NCI-H1048 (cell line): ENCODE results near the gene PBLD.
A peak's percentile ranks its signal among the peaks of the same experiment; 100 is the strongest.

Experiments used
- DNase-seq: peaks from one replicate; lab custom pipeline; 2025; lab: John Stamatoyannopoulos, UW

PBLD gene

DNA sequence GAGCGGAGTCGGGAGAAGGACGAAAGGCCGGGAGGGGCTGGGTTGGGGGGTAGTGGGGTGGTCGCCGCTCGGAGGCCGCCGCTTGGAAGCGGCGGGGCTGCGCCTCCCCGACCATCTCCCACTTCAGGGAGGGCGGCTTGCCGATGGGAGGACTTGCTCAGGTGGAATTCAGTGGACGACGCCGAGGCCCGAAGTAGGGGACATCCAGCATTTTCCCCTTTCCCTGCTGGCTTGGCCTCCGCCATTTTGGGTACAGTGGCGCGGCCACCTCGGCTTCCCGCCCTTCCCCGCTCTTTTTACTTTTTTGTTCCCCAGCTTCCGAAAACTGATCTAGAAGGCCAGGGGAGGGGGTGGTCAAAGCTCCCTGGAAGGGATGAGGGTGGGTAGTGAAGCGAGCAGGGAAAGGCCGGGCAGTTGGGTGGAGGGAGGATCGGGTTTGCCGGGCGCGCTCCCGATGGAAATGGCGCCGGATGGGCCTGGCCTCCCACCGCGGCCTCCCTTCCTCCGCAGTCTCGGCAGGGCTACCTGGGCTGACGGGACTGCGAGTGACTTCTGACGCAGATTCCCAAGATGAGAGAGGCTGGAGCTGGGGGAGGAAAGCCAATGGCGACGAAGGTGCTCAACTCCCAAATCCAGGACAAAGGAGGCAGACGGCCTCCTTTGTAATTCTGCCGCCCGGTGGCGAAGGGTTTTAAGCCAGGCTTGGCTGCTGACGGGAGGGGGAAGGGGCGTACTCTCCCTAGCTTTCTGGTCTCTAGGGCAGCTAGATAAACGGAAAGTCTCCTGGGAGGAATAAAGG, at the start of gene PBLD:
TSS of gene PBLD (minus strand) at position 670 of the 799 bp plus-strand sequence. CDS start 26,084 bp downstream, outside the sequence.
- peak; percentile 43 for DNase-seq

DNA sequence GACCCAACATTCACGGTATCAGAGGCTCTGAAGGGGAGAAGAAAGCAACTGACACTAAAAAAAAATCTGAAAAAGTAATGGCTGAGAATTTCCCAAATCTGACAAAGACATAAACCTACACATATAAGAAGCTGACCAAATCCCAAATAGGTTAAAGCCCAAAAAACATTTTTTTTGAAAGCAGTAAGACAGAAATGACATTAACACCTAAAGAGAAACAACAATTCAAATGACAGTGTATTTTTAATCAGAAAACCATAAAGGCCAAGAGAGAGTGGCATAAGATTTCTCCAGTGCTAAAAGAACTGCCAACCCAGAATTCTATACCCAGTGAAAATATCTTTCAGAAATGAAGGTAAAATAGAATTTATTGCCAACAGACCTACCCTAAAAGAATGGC, 38.9 kb upstream of the PBLD start:
- no peak for DNase-seq

DNA sequence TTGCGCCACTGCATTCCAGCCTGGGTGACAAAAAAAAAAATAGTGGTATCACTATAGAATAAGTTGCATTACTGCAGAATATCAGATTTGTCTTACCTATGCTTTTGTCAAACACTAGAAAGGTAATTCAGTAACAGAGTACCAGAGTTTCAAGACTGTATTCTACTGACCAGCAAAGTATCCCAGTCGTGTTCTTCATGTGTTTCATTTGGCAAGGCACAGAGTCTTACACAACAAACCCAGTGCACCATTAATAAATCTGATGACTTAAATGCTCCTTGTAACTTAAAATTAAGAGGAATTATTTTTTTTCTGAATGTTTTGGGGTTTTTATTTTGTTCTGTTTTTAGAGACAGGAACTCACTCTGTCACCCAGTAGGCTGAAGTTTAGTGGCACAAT, 34.4 kb upstream of the PBLD start:
- DNase-seq = no peak

DNA sequence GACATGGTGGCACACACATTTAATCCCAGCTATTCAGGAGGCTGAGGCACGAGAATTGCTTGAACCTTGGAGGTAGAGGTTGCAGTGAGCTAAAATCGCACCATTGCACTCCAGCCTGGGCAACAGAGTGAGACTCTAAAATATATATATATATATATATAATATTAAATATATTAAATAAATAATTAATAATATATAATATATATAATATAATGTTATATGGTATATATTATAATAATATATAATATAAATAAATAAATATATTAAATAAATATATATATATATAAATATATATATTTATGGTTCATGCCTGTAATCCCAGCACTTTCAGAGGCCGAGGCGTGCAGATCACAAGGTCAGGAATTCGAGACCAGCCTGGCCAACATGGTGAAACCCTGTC, 33.9 kb upstream of the PBLD start:
- DNase-seq = no peak

DNA sequence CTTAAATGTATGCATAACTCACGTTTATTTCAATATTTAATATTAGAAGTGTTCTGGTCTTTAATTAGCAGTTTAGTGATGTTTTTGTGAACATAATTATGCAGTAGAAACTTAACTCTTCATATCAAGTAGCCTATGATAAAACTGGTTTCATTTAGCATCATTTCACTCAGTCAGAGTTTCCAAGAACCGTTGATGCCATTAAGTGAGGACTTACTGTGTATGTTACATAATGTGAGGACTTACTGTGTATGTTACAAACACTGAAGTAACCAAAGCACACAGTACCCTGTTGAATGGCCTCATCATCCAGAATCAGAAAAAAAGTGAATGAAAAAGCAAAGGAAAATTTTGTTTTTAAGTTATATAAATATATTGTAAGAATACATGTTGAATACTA, 32.9 kb upstream of the PBLD start:
- DNase-seq = no peak

DNA sequence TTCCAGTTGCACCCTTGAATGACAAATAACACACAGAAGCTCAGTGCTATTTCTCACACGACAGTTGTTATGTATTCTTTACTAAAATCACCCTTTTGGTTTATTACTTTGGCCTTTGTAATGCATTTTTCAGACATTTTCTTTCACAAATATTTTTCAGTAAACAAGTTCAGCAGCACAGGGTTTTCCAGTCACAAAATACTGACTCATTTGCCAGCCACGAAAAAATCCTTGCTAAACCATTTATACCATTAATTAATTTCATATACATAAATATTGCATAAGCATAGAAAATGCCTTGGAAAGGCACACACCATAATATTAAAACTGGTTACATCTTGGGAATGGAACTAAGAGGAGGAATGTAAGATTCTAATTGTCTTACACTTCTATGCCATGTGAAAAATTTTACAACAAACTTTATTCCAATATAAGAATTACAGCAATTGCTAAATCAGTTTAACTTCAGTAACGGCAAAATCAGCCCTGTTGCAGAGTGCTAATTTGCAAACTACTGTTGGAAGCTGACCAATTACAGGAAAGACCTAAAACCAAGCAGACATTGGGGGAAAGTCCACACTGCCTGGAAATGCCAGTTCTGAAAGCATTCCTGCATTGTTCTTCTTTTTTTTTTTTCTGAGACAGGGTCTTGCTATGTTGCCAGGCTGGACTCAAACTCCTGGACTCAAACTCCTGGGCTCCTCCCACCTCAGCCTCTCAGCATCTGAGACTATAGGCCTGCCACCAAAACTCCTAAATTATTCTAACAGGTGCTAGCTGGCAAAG, 31.6 kb upstream of the PBLD start:
- DNase-seq = no peak

DNA sequence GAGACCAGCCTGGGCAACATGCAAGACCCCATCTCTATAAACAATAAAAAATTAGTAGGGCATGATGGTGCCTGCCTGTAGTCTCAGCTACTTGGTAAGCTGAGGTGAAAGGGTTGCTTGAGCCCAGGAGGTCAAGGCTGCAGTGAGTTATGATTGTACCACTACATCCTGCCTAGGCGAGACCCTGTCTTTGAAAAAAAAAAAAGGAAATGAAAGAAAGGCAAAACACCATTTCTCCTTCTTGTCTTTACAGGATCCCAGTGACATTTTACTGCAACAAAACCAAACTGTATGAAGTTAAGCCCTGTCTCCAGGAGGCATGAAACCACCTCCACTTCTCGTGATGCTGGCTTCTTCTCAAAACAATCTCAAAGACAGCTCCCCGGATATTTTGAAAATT, 29.9 kb upstream of the PBLD start:
- no peak for DNase-seq

DNA sequence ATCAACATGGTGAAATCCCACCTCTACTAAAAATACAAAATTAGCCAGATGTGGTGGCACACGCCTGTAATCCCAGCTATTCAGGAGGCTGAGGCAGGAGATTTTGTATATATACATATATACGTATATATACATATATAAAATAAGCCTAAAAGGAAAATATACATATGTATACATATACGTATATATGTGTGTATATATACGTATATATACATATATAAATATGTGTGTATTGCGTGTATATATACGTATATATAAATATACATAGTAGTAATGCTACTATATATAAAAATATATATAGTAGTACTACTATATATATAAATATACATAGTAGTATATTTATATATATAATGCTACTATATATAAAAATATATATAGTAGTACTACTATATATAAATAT, 26.5 kb upstream of the PBLD start:
- no peak for DNase-seq

DNA sequence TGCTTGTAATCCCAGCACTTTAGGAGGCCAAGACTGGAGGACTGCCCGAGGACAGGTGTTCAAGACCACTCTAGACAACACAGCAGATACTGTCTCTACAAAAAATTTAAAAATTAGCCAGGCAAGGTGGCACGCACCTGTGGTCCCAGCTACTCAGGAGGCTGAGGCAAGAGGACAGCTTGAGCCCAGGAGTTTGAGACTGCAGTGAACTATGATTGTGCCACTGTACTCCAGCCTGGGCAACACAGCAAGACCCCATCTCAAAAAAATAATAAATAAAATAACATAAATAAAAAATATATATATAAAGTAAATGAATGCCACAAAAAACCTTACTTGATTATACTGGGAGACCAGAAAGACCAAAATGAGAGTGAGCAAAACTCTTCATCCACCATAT, 20.8 kb upstream of the PBLD start:
- no peak for DNase-seq

DNA sequence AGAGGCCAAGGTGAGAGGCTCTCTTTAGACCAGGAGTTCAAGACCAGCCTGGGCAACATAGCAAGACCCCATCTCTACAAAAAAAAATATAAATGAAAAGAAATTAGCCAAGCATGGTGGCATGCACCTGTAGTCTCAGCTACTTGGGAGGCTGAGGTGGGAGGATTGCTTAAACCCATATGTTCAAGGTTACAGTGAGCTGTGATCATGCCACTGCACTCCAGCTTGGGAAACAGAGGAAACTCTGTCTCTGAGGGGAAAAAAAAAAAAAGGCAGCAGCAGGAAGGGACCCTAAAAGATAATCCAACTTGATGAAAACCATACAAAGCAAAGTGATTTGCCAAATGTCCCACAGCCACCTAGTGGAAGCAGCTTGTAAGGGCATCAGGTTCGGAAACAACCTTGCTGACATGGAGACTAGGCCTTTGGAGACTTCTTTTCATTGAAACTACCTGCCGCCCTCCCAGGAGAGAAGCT, 15.6 kb upstream of the PBLD start:
- DNase-seq = no peak

DNA sequence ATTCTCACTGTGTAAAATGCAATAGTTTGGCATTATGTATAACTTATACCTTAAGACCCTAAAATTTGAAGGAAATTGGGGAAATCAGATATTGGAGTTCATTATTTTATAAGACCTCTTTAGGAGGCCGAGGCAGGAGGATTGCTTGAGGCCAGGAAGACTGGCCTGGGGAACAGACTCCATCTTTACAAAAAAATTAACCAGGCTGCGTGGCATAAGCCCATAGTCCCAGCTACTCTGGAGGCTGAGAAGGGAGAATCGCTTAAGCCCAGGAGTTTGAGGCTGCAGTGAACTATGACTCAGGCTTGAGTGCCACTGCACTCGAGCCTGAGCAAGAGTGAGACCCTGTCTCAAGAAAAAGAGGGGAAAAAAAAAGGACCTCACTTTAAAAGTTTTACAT, 14.0 kb upstream of the PBLD start:
- no peak for DNase-seq

DNA sequence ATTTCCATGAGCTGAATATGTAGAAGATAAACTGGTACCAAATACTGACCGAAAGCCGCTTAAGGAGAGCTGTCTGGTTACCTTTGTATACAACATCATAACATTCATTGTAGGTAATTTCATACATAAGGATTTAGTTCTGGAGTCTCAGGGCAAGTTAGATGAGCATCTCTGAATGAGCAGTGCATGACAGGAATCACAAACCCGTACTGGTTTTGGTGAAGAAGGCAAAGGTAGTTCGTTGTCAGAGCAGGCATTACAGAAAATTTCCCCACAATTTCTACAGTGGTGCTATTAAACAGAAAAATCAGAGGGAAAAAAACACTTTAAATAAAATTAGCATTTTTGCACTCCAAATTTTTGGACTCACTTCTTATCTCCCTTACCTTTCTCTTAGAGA, 12.9 kb upstream of the PBLD start:
- no peak for DNase-seq

DNA sequence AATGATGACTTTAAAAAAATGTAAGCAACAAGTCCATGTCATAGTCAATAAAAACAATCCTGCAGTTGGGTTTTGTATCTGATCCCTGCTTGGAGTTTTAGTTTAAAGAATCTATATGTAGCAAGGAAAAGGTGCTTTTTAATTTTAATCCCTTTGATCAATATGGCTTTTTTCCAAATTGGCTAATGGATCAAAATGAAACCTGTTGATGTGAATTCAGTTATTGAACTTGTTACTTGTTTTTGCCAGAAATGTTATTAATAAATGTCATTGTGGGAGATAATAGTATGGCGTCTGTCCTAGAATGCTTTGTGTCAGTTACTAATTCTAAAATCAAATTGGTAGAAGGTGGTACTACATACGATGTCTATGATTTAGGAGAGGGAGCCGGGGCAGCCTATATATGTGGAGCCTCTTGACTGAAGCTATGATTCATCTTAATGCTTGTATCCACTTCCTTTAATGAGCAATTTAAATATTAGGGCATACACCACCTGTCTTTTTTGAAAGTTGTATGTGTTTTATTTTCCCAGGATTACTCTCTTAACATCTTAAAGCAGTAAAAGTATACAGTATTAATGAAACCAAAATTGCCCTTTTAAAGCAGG, 10.3 kb upstream of the PBLD start:
- DNase-seq = no peak

DNA sequence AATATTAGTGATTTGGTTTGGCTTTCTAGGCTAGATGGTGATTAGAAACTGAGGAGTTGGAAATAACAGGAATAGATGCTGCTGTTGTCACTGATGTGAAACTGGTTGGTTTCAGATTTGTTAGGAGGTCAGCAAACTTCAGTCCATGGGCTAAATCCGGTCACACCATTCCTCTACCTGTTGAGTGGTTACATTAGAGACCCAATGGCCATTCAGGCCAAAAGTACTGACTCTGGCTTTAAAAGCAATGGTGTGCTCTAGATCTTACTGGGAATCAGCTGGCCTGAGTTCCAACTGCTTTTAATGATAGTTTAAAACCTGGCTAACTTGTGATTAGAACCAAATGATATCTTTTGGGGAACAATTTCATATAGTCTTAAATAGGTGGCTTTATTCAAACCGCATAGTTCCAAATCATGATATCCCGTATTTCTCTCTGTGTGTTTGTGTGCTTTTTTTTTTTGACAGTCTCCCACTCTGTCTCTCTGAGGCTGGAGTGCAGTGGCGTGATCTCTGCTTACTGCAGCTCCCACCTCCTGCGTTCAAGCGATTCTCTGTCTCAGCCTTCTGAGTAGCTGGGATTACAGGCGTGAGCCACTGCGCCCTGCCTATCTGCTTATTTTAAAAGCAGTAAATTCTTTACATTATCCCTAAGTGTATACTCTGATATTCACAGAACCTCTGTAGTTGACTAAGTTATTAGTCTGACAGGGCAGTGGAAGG, 7.8 kb upstream of the PBLD start:
- DNase-seq = no peak

DNA sequence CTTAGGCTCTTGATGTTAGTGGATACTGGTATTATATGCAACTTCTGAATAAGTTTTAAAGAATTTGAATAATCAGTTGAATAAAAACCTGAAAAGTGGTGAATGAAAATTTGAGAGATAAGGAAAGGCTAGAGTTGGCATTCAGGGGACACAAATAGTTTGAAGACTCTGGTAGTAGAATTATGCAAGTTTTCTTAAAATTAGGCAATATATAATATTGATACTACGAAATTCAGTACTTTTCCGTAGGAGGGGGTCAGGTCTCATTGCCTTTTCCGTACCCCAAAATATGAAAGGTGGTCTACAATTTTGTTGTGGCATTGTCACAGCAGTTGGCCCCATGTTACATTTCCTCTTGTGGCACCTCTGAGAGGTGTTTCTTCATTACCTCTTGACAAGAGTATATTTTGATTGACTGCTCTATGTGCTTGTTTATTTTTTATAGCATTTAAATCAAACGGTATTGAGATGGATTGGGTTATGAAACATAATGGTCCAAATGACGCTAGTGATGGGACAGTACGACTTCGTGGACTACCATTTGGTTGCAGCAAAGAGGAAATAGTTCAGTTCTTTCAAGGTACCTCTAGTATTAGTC, 4.1 kb upstream of the PBLD start:
- DNase-seq = no peak

DNA sequence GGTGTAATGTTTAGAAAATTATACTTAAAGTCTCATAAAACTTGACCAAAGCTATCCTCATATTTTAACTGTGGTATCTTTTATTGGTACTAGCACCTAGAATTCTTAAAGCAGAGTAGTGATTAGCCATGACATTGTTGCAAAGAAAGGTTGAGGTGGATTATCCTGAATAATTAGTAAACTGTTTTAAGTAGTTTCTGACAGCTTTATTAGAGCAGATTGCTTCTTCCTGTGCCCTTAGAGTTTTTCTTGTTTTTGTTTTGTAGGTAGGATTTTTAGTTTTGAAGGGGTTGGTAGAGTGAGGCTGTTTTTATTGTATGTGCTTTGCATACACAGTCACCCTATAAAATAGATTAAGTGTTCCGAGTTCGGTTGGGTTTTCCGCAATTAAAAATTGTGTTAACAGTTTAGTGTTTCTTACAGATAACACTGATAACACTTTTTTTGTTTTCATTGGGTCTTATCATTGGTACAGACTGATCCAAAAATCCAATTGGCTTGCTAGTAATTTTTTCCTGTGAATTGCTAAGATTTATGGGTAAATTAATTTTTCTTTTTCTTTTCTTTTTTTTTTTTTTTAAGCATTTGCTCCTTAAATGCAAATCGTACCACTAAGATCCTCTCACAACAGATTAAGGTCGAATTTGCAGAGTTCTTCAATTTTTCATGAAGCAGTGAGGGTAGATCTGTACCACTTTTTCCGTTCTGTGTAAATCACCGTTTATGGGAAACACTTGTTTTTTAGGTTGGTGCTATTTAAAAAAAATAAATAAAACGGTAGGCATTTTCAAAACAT, 2.1 kb upstream of the PBLD start:
- no peak for DNase-seq

DNA sequence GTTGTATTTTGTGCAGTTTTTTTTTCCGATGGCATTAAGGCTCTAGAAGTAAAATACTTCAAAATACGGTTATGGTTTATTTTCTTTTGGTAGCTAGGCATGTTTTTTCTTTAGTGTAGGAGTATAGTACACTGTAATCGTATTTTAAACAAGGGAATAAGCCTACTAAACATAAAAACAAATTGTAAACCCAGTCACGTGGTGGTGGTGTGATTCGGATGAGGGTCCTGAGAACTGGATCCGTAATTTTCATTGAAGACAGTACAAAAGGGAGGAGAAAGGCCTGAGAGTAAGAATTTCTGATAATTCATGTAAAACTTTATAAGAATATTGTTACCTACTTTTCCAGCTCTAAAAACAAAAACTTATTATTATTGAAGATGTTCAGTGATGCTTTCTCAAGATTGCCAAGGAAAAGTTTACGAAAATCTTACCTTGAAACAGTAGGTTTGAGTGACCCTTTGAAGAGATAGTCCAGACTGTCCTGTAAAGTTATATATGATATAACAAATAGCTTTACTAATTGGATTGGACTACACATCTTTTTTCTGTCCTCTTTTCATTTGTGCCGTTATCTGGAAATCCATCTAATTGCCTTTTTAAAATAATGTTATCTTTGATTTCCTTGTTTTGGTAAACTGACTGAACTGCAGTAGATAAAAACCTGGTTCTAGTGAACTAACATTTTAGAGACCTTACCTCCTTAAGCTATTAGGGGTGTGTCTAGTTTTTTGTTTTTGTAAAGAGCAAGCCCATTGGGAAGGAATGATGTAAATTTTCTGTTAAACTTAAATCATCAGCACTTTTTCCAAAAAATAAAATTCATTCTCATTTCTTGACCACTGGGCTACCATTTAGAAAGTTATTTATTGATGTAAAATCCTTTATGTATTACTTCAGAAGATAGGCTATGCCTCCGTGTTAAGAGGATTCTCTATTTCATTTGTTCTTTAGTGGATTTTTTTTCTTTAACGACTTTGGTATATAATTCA, 1.0 kb upstream of the PBLD start:
- DNase-seq = no peak

DNA sequence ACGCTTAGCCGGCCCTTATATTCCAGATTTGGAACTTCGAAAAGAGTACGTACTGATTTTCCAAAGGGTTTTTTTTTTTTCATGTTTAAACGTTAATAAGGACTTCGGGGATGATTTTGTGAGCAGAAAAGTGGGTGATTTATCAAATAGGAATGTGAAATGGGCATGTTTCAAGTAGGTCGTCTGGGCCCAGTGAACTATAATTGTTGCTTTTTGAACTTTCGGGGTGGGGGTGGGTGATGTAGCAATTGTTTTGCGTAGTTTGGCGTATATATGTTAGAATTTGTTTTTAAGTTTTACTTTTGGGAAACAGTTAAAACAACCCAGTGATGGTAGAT, 299 bp upstream of the PBLD start:
- no peak for DNase-seq

DNA sequence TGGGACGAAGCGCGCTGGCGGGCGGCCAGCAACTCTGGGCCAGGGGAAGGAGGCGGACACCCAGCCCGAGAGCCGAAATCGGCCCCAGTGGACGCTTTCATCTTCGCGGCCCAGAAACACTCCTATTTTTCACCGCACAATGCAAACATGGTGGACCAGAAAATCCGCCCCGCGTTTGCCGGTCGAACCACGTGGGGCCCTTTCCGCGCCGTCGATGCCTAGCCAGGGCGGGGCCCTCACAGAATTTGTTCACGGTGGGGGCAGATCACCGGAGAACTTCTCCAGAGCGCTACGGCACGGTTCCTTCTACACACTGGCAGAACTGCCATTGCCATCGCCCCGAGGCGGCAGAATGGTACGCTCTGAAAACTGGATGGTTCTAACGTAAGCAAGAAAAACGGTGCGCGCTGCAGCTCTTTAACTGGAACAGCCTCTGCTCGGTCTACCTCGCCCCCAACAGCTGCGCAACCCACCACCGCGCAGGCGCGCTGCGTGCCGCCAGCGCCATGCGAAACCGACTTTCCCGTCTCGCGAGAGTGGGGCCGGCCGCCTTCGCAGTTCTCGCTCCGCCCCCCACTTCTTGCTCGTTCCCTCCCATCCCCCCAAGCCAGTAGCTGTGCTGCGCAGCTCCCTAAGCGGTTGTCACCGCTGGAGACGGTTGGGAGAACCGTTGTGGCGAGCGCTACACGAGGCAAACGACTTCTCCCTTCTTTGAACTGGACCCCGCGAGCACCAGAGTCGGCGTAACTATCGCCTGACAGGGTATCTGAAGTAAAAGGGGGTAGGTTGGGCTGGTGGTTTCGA, 1.1 kb downstream of the PBLD start, which contains the start of gene HNRNPH3:
TSS of gene HNRNPH3 (plus strand) at position 610 of the 804 bp plus-strand sequence. CDS start 5,158 bp downstream, outside the sequence.
- DNase-seq = peak; percentile 93
